ENCODE data around the gene BRI3.
"Not testable (repeated sequence)": the region's sequence is repeated elsewhere in the genome, so short reads cannot be mapped to it uniquely, and the experiment has no call there.

The BRI3 gene

GRCh38 chr7:98314469-98314868 is 33.0 kb downstream of the BRI3 start:
- no peak for DNase-seq (ENCODE audit: low read depth in 2 of 2)

- DNase-seq (ENCODE audit: low read depth in 2 of 2) = no peak
Measured at GRCh38 chr7:98315318-98315993, 34.0 kb downstream of the BRI3 start.

- not testable (repeated sequence) for DNase-seq (ENCODE audit: low read depth in 2 of 2)
Measured at GRCh38 chr7:98315994-98316527, 34.6 kb downstream of the BRI3 start.

GRCh38 chr7:98317366-98318040 is 36.0 kb downstream of the BRI3 start:
- DNase-seq (ENCODE audit: low read depth in 2 of 2) = no peak

GRCh38 chr7:98319176-98319575 is 37.7 kb downstream of the BRI3 start:
- no peak for DNase-seq (ENCODE audit: low read depth in 2 of 2)

- DNase-seq (ENCODE audit: low read depth in 2 of 2) = no peak
Measured at GRCh38 chr7:98321301-98321700, 39.8 kb downstream of the BRI3 start.

- DNase-seq (ENCODE audit: low read depth in 2 of 2) = no peak
Measured at GRCh38 chr7:98322331-98323270, 41.1 kb downstream of the BRI3 start.

GRCh38 chr7:98323597-98324322 is 42.3 kb downstream of the BRI3 start:
- DNase-seq (ENCODE audit: low read depth in 2 of 2) = no peak

GRCh38 chr7:98324782-98325181 is 43.3 kb downstream of the BRI3 start:
- no peak for DNase-seq (ENCODE audit: low read depth in 2 of 2)

- DNase-seq (ENCODE audit: low read depth in 2 of 2) = no peak
Measured at GRCh38 chr7:98329100-98329790, 47.8 kb downstream of the BRI3 start.

GRCh38 chr7:98329791-98330373 is 48.4 kb downstream of the BRI3 start:
- no peak for DNase-seq (ENCODE audit: low read depth in 2 of 2)

- no peak for DNase-seq (ENCODE audit: low read depth in 2 of 2)
Measured at GRCh38 chr7:98330926-98331529, 49.5 kb downstream of the BRI3 start.

- no peak for DNase-seq (ENCODE audit: low read depth in 2 of 2)
Measured at GRCh38 chr7:98334081-98334480, 52.6 kb downstream of the BRI3 start.

GRCh38 chr7:98335411-98335977 is 54.0 kb downstream of the BRI3 start:
- DNase-seq (ENCODE audit: low read depth in 2 of 2) = no peak

- no peak for DNase-seq (ENCODE audit: low read depth in 2 of 2)
Measured at GRCh38 chr7:98338441-98338840, 57.0 kb downstream of the BRI3 start.

GRCh38 chr7:98339043-98339442 is 57.6 kb downstream of the BRI3 start:
- no peak for DNase-seq (ENCODE audit: low read depth in 2 of 2)

- no peak for DNase-seq (ENCODE audit: low read depth in 2 of 2)
Measured at GRCh38 chr7:98341106-98341505, 59.6 kb downstream of the BRI3 start.

Data from stimulated activated CD8-positive, alpha-beta memory T cell treated with anti-CD3 and anti-CD28 coated beads, Interleukin-7, amount 100 ng/mL, for 4 hours (primary cell).